Loucy (cell line): ENCODE measurements around the gene RIC3.

Experiments
- EZH2phosphoT487 ChIP-seq: fragments of 200-600 bp; IDR thresholded peaks from 2 replicates; pipeline ENCODE4 v1.6.1; 2018; ENCODE audit warnings: antibody characterized with exemption, mild to moderate bottlenecking, moderate library complexity, borderline replicate concordance
- TF ChIP-seq, protein P1 (sequence below): fragments of 200-600 bp; sonication (generic); conservative IDR thresholded peaks from 2 replicates; pipeline ENCODE4 v1.5.1; 2014; ENCODE audit warnings: mild to moderate bottlenecking, antibody characterized with exemption, low read length

GRCh38 chr11:8097062-8097461, 71.8 kb downstream of the RIC3 start:
- TF ChIP-seq, protein P1, sequence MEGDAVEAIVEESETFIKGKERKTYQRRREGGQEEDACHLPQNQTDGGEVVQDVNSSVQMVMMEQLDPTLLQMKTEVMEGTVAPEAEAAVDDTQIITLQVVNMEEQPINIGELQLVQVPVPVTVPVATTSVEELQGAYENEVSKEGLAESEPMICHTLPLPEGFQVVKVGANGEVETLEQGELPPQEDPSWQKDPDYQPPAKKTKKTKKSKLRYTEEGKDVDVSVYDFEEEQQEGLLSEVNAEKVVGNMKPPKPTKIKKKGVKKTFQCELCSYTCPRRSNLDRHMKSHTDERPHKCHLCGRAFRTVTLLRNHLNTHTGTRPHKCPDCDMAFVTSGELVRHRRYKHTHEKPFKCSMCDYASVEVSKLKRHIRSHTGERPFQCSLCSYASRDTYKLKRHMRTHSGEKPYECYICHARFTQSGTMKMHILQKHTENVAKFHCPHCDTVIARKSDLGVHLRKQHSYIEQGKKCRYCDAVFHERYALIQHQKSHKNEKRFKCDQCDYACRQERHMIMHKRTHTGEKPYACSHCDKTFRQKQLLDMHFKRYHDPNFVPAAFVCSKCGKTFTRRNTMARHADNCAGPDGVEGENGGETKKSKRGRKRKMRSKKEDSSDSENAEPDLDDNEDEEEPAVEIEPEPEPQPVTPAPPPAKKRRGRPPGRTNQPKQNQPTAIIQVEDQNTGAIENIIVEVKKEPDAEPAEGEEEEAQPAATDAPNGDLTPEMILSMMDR = no peak
- no peak for TF ChIP-seq EZH2phosphoT487
